Astrocyte (in vitro differentiated cells and primary cell): ENCODE data around the gene SEMA4C.

Experiments used
- CTCF ChIP-seq: IDR thresholded peaks from 2 replicates; pipeline ENCODE4 v1.5.1; 2011; ENCODE audit warnings: low read depth, mild to moderate bottlenecking, inconsistent platforms, low read length, moderate library complexity; ENCODE audit not compliant: insufficient read depth
- EZH2 ChIP-seq: IDR thresholded peaks from 2 replicates; pipeline ENCODE4 v1.6.1; 2012; ENCODE audit warnings: mild to moderate bottlenecking, low read length, inconsistent platforms; ENCODE audit not compliant: insufficient read depth

DNA sequence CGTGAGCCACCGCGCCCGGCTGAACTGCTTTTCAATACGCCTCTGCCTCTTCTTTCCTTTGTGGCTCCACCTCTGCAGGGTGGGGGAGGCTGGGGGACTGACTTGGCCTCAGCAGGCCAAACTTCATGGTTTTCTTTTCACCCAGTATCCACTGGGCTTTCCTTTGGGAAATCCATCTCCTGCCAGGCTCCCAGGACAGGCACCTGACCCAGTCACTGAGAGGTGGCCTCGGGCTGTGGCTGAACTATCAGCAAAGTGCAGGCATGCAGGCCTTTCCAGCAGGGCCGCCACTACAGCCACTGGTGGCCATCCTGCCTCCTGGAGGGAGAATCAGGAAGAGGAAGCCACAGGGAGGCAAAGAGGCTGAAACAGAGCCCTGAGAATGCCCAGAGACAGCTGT, 33.4 kb upstream of the SEMA4C start:
- TF ChIP-seq CTCF = no peak
- no peak for TF ChIP-seq EZH2
